ENCODE data around the gene SMPD4.
"Not testable (repeated sequence)": the region's sequence is repeated elsewhere in the genome, so short reads cannot be mapped to it uniquely, and the experiment has no call there.

- TF ChIP-seq POLR2A, CTCF (IDR thresholded peaks at IDR 0.05): not testable (repeated sequence)
These were observed 14.7 kb upstream of the SMPD4 start for GRCh38 chr2:130196052-130196451.

Data from lower leg skin (tissue), 3 donors.